Uterus (tissue), 4 donors: ENCODE data around the gene CHIA. TPM values are rescaled to one million over a fixed set of nuclear protein-coding genes. Genes with fewer than 3 reads are reported as not detected.
"Not testable (repeated sequence)": the region's sequence is repeated elsewhere in the genome, so short reads cannot be mapped to it uniquely, and the experiment has no call there.

Experiments
- DNase-seq, 2 donors: peaks; one replicate each; pipeline ENCODE4 v3.0.0-alpha.2; 2019 to 2020
- H3K27ac ChIP-seq, 2 donors: fragments of 200-600 bp; sonication (generic); 1 replicate in 1 of 2; 2 replicates in 1 of 2; pipeline ENCODE4 v1.5.1; 2016 to 2018
- H3K27me3 ChIP-seq, 2 donors: fragments of 200-600 bp; sonication (generic); one replicate each; pipeline ENCODE4 v1.5.1; 2018 to 2019; ENCODE audit warnings: control low read depth in 1 of 2
- H3K36me3 ChIP-seq, 2 donors: fragments of 200-600 bp; sonication (generic); one replicate each; pipeline ENCODE4 v1.5.1; 2019; ENCODE audit warnings: control low read depth in 1 of 2
- H3K4me1 ChIP-seq, 2 donors: fragments of 200-600 bp; sonication (generic); one replicate each; pipeline ENCODE4 v1.5.1; 2018 to 2019; ENCODE audit warnings: control low read depth in 1 of 2
- H3K4me3 ChIP-seq, 2 donors: fragments of 200-600 bp; sonication (generic); 1 replicate in 1 of 2; 2 replicates in 1 of 2; pipeline ENCODE4 v1.5.1; 2018 to 2019; ENCODE audit warnings: mild to moderate bottlenecking in 1 of 2
- H3K9me3 ChIP-seq, 2 donors: fragments of 200-600 bp; sonication (generic); one replicate each; pipeline ENCODE4 v1.5.1; 2019; ENCODE audit warnings: control low read depth in 1 of 2
- CTCF ChIP-seq, 4 experiments: fragments of 200-600 bp in 2 of 4; fragments of 450-650 bp in 2 of 4; sonication (generic) in 2 of 4; IDR thresholded peaks; one replicate each; pipeline ENCODE4 v1.5.1; 2016 to 2019; ENCODE audit warnings: antibody characterized with exemption in 4 of 4, mild to moderate bottlenecking in 2 of 4, moderate library complexity in 1 of 4
- POLR2A ChIP-seq, 2 donors: fragments of 450-650 bp; IDR thresholded peaks; one replicate each; pipeline ENCODE4 v1.6.1; 2016; ENCODE audit warnings: antibody characterized with exemption in 2 of 2, mild to moderate bottlenecking in 1 of 2, moderate library complexity in 1 of 2
- intact Hi-C: fragments of 100-400 bp; cut with DNase I; formaldehyde crosslinking; loops from one replicate; pipeline ENCODE4 v1.15.1; 2023; ENCODE audit warnings: low total_unique reads
- total RNA-seq, 4 donors: library from RNA; depleted of rRNA in 3 of 4; stranded (reverse); fragments of >200 nt in 3 of 4; gene quantifications; one replicate each; pipeline versions ENCODE4 v1.1.0 to v1.2.4, GENCODE V29; 2014 to 2023
- donor health status: DM: yes; HTN: yes; CAD: no.

CHIA gene
- total RNA-seq, 4 donors from 2014 or later, result 0.14 TPM; not detected in 3

- Histone ChIP-seq H3K36me3 (no peaks in the 10 kb centered on the region), H3K4me1 (no peaks in the 10 kb centered on the region), H3K4me3 (peak overlapping the region; percentile 50 to 71), H3K27ac (peak overlapping the region; percentile 83 to 86), H3K9me3 (no peaks in the 10 kb centered on the region), H3K27me3 (no peaks in the 10 kb centered on the region)
- no peak for DNase-seq
- intact Hi-C loops, result no loop called here
- no peak for TF ChIP-seq CTCF (IDR thresholded peaks at IDR 0.05)
- no peak for TF ChIP-seq POLR2A (IDR thresholded peaks at IDR 0.05)
These were observed 56.4 kb downstream of the CHIA start for GRCh38 chr1:111347026-111347425.

- intact Hi-C loops, result no loop called here
- TF ChIP-seq POLR2A (IDR thresholded peaks at IDR 0.05), result no peak
- no peak for TF ChIP-seq CTCF (IDR thresholded peaks at IDR 0.05)
These were observed 61.0 kb downstream of the CHIA start for GRCh38 chr1:111351700-111352099.

GRCh38 chr1:111354584-111354983, 63.9 kb downstream of the CHIA start:
- DNase-seq, result no peak
- no peak for TF ChIP-seq POLR2A (IDR thresholded peaks at IDR 0.05)
- TF ChIP-seq CTCF (IDR thresholded peaks at IDR 0.05), result no peak
- intact Hi-C loops, result no loop called here

More at GRCh38 chr1:111351700-111352099, 61.0 kb downstream of the CHIA start:
- Histone ChIP-seq H3K27ac (no peak overlapping the region), H3K4me1 (no peaks in the 10 kb centered on the region), H3K36me3 (no peaks in the 10 kb centered on the region), H3K4me3 (no peak overlapping the region), H3K27me3 (no peaks in the 10 kb centered on the region), H3K9me3 (no peaks in the 10 kb centered on the region)
- no peak for DNase-seq

GRCh38 chr1:111358964-111359363, 68.3 kb downstream of the CHIA start:
- no peak for DNase-seq
- Histone ChIP-seq H3K27ac (no peak overlapping the region), H3K4me1 (no peaks in the 10 kb centered on the region), H3K9me3 (no peaks in the 10 kb centered on the region), H3K4me3 (no peak overlapping the region), H3K36me3 (no peaks in the 10 kb centered on the region), H3K27me3 (no peaks in the 10 kb centered on the region)
- TF ChIP-seq POLR2A (IDR thresholded peaks at IDR 0.05) (no peak), CTCF (IDR thresholded peaks at IDR 0.05) (no peak)
- intact Hi-C loops, result no loop called here

More at GRCh38 chr1:111354584-111354983, 63.9 kb downstream of the CHIA start:
- no peaks in the 10 kb centered on the region for H3K9me3 ChIP-seq
- H3K27me3 ChIP-seq, result no peaks in the 10 kb centered on the region
- no peak overlapping the region for H3K4me3 ChIP-seq
- no peak overlapping the region for H3K27ac ChIP-seq
- no peaks in the 10 kb centered on the region for H3K36me3 ChIP-seq
- no peaks in the 10 kb centered on the region for H3K4me1 ChIP-seq

GRCh38 chr1:111359376-111359775, 68.7 kb downstream of the CHIA start:
- Histone ChIP-seq H3K9me3 (no peaks in the 10 kb centered on the region), H3K4me3 (no peak overlapping the region), H3K36me3 (no peaks in the 10 kb centered on the region), H3K4me1 (no peaks in the 10 kb centered on the region), H3K27ac (no peak overlapping the region), H3K27me3 (no peaks in the 10 kb centered on the region)
- no peak for TF ChIP-seq POLR2A (IDR thresholded peaks at IDR 0.05)
- TF ChIP-seq CTCF (IDR thresholded peaks at IDR 0.05), result no peak
- DNase-seq, result no peak
- intact Hi-C loops, result no loop called here

GRCh38 chr1:111360257-111360656, 69.6 kb downstream of the CHIA start:
- H3K4me3 ChIP-seq, H3K9me3 ChIP-seq, DNase-seq, H3K4me1 ChIP-seq, H3K36me3 ChIP-seq, intact Hi-C loops, H3K27me3 ChIP-seq, H3K27ac ChIP-seq: not testable (repeated sequence)
